ENCODE results near the gene ATP2B3.

ATP2B3 gene

GRCh38 chrX:153517423-153517822 is at the start of gene ATP2B3:
Gene ATP2B3 (plus strand): TSS chrX:153517642. CDS start chrX:153536248, 18,606 bp downstream.
- DNase-seq = no peak

- no peak for DNase-seq
These were observed 49.3 kb upstream of the ATP2B3 start for GRCh38 chrX:153468008-153468580.

- DNase-seq = no peak
These were observed 47.5 kb upstream of the ATP2B3 start for GRCh38 chrX:153469811-153470410.

GRCh38 chrX:153470411-153471363 is 46.8 kb upstream of the ATP2B3 start, which contains the start of gene HAUS7:
Gene HAUS7 (minus strand): TSS chrX:153470576. CDS start chrX:153470557, 19 bp downstream.
- peak; percentile 78 for DNase-seq

- no peak for DNase-seq
These were observed 45.7 kb upstream of the ATP2B3 start for GRCh38 chrX:153471663-153472280.

- DNase-seq = no peak
These were observed 44.3 kb upstream of the ATP2B3 start for GRCh38 chrX:153473126-153473525.

GRCh38 chrX:153474266-153474665 is 43.2 kb upstream of the ATP2B3 start:
- DNase-seq = no peak

- peak; percentile 27 for DNase-seq
These were observed 42.7 kb upstream of the ATP2B3 start for GRCh38 chrX:153474718-153475117.

- no peak for DNase-seq
These were observed 42.2 kb upstream of the ATP2B3 start for GRCh38 chrX:153475271-153475670.

GRCh38 chrX:153475751-153476281 is 41.6 kb upstream of the ATP2B3 start:
- DNase-seq = no peak

- no peak for DNase-seq
These were observed 40.6 kb upstream of the ATP2B3 start for GRCh38 chrX:153476666-153477363.

GRCh38 chrX:153477364-153477857 is 40.0 kb upstream of the ATP2B3 start:
- DNase-seq = no peak

- no peak for DNase-seq
These were observed 39.5 kb upstream of the ATP2B3 start for GRCh38 chrX:153477901-153478300.

- no peak for DNase-seq
These were observed 38.7 kb upstream of the ATP2B3 start for GRCh38 chrX:153478746-153479145.

- no peak for DNase-seq
These were observed 36.4 kb upstream of the ATP2B3 start for GRCh38 chrX:153481043-153481442.

GRCh38 chrX:153482376-153483015 is 34.9 kb upstream of the ATP2B3 start:
- no peak for DNase-seq

- DNase-seq = no peak
These were observed 31.9 kb upstream of the ATP2B3 start for GRCh38 chrX:153485396-153486080.

- DNase-seq = no peak
These were observed 31.3 kb upstream of the ATP2B3 start for GRCh38 chrX:153486171-153486570.

- DNase-seq = no peak
These were observed 29.8 kb upstream of the ATP2B3 start for GRCh38 chrX:153487590-153488071.

- no peak for DNase-seq
These were observed 29.1 kb upstream of the ATP2B3 start for GRCh38 chrX:153488231-153488914.
